GM19035 (cell line): ENCODE measurements around the gene TMEM97.
A peak's percentile ranks its signal among the peaks of the same experiment; 100 is the strongest.

Source experiments
- ATAC-seq: cut with Tn5 transposase; IDR thresholded peaks from one replicate; pipeline ENCODE4 v1.9.1; 2021; ENCODE audit not compliant: unreplicated experiment

TMEM97 gene

DNA sequence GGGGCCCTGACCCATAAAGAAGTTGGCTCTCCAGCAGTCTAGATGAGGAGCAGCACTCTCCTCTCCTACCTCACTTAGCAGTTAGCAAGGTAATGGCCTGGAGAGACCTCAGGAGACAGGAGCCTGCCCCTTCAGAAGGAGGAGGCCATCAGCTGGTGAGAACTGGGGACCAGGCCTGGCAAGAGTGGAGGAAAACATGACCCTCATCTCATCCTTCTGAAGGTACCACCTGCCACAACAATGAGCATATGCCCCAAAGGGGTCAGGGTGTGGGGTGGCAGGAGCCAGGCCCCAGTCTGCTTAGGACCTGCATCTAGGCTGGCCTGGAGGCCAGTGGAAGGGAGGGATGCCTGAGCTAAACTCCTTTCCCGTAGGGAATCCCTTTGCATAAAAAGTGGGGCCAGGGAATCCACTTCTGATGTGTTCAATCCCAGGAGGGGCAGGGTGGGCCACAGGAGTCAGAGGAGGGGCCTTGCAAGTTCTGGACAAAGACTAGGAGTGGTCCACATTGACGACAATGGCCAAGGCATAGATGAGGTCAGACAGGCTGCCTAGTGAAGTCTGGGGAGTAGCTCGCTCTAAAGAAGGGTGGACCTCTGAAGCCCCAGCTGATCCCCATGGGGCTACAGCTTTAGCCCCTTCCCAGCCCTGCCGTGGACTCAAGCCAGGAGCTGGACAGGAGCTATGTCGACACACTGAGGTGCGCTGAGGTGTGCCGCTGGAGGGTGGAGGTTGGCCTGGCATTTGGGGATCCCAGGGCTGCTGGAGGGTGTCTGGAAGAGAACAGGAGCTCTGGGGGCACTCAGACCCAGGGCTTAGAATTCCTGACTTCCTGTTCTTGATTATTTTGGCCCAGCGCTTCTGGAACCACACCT is 45.0 kb downstream of the TMEM97 start:
- ATAC-seq = no peak

- no peak for ATAC-seq
Observed at GRCh38 chr17:28364665-28365363, 45.8 kb downstream of the TMEM97 start, which contains the start of gene SEBOX. SEBOX (minus strand) TSS chr17:28365199; CDS start chr17:28365151, 48 bp downstream.

GRCh38 chr17:28365487-28365886 is 46.5 kb downstream of the TMEM97 start:
- no peak for ATAC-seq

- ATAC-seq = no peak
Observed at GRCh38 chr17:28366605-28367004, 47.6 kb downstream of the TMEM97 start.

DNA sequence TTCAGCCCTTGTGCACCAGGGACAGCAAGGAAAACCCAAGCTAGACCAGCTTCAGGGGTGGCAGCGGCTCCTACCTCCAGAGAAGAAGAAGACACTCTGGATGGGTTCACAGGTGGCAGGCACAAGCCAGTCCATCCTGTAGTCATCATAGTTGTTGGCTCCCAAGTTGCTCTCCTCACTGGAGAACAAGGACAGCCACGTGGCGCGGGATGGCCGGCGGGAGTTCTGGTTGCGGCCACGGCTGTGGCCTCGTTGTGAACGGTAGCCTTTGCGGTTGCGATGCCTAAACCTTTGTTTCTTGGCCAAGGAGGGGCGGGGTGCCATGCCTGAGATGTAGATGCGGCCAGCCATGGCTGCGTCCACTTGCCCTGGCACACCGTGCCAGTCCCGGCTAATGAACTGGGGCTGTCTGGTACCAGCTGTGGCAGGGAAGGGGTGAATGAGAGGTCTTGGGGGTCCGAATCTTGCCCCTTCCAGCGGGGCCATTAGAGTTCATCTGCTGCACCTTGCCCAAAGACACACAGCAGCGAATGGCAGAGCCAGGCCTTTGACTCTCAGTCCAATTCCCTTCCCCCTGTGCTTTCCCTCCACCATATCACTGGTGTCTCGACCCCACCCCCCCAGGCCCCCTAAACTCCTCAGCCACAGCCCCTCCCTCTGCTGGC is 48.8 kb downstream of the TMEM97 start:
- ATAC-seq = no peak

DNA sequence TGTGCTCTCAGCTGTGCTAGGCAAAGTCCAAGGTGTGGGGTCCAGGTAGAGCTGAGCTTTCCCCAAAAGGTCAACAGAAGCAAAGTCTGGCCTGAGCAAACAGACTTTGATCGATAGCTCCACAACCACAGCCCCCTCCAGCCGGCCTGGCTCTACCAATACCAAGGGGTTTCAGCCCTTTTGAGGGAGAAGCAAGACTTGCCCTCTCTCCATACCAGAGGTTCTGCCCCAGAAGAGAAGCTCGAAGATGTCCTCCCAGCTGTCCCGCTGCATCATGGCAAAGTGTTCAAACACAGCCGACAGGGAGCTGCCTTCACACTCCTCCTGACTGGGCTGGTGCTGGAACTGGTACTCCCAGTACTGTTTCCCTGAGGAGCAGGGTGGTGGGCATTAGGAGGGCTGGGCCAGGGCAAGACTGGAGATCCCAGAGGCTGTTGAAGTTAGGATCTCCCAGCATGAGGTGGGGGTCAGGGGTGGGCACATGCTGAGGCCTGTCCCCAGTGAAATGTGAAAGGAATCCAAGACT is 49.4 kb downstream of the TMEM97 start:
- no peak for ATAC-seq

- no peak for ATAC-seq
Observed at GRCh38 chr17:28368915-28369683, 50.1 kb downstream of the TMEM97 start.

DNA sequence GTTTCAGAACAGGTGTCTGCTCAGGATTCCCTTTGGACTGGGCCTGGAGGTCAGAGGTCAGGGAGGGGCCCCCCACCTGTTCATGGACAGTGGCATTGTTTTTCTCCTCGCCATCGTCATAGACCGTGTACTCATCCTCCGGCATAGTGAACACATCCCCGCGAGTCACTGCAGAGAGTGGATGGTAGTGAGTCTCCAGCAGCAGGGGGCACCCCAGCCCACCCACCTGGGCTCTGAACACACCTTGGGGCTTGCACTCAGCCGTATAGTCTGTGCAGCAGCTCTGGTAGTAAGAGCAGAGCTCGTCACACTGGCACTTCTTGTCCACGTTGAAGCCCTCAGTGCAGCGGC is 50.7 kb downstream of the TMEM97 start:
- no peak for ATAC-seq

DNA sequence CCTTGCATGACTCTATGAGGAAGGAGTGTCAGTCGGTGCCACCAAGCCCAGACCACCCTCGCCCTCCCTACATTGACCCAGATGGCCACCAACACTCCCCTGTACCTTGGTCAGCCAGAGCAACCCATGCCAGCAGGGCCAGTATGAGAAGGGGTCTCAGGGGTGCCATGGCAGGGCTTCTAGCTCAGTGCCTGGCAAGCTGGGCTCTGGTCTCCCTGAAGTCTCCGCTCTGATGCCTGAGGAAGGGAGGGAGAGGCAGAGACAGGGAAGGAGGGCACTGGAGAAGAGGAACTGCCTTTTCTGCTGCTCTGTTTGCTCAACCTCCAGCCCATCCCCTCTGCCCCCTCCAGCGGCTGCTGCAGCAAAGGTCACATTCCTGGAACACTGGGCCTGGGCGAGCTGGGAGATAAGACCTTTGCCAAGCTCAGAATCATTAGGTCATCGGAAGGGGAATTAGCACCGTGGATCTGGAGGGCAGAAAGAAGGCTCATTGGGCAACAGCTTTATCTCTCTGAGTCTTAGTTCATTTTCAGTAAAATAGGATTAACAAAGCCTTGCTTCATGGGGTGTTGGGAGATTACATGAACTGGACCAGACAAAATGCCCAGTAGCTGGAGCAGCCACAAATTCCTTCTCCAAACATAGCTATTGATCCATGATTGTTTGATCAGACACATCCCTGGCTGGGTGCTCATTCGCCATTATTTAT is 51.2 kb downstream of the TMEM97 start, which contains the start of gene VTN:
TSS of gene VTN (minus strand) at position 273 of the 709 bp plus-strand sequence. CDS start at position 169, 104 bp downstream.
- no peak for ATAC-seq

- ATAC-seq = no peak
Observed at GRCh38 chr17:28370744-28371103, 51.7 kb downstream of the TMEM97 start.

- ATAC-seq = peak; percentile 74
Observed at GRCh38 chr17:28371245-28372202, 52.5 kb downstream of the TMEM97 start, which contains the start of gene SARM1. SARM1 (plus strand) TSS chr17:28371694; CDS start chr17:28372033, 339 bp downstream.

DNA sequence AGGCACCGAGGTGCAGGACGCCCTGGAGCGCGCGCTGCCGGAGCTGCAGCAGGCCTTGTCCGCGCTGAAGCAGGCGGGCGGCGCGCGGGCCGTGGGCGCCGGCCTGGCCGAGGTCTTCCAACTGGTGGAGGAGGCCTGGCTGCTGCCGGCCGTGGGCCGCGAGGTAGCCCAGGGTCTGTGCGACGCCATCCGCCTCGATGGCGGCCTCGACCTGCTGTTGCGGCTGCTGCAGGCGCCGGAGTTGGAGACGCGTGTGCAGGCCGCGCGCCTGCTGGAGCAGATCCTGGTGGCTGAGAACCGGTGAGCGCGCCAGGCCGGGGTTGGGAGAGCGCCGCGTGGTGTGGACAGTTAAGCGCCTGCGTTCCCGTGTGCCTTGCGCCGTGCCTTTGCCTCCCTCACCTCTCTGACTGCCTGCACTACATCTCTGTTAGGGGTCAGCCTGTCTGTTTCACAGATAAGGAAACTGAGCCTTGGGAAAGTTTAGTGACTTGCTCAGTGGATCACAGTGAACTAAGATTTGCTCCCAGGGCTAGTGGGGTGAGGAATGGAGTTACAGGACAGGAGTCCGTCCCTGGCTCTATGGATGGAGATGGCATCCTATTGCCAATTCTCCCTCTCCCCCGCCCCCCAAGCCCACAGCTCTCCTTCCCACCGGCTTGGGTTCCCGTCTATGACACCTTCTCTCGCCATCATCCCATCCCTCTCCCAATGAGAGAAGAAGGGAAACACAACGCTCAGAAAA is 53.4 kb downstream of the TMEM97 start:
- peak; percentile 20 for ATAC-seq

- no peak for ATAC-seq
Observed at GRCh38 chr17:28372945-28373274, 53.9 kb downstream of the TMEM97 start.
